Stimulated activated naive CD4-positive, alpha-beta T cell treated with Interleukin-2 at 50 U/mL for 16 hours (primary cell): ENCODE data around the gene CENPI.
"Not testable (repeated sequence)": the region's sequence is repeated elsewhere in the genome, so short reads cannot be mapped to it uniquely, and the experiment has no call there.

ENCODE experiments used
- DNase-seq: peaks from one replicate; lab custom pipeline; 2025; lab: John Stamatoyannopoulos, UW

CENPI gene

DNA sequence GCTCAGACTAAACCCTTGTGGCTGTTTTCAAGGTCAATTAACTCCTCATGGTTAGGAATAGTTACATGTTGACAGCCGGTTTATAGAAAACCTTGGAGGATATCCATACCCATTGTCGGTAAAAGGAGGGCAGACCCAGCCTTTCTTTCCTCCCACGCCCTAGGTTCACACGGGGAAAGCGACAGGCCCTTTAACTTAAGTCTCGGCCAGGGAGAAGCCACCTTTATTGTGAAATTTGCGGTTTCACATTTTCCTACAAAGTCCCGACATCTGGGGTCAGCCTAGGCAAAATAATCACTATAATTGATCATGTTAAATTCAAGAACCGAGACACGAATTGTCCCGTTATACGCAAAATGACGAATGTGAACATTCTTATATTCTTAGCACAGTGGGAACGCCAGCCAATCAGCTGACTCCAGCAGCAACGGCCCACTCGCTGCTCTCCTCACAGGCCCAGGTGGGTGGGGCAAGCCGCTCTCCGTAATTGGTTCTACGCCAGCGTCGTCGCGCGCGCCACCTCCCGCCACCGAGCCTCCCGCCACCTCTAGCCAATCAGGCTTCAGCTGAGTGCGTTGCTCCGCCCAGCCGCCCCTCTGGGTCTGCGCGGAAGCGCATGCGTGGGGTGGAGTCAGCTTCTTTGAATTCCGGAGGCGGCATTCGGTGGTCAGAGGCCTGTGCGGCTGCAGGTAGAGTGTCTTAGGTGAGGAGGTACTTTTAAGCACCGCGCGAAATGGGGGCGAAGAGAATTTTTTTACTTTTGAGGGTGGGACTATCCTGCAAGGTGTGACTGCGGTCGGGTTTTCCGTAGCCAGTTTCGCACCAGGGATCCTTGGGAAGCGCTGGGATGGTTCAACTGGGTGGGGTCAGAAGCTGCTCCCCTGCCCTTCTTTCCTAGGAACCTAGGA, at the start of gene CENPI:
CENPI (plus strand) TSS at position 659 of the 908 bp plus-strand sequence. CDS start 2,867 bp downstream, outside the sequence.
- peak; percentile 91 for DNase-seq

- DNase-seq, result no peak
Observed at GRCh38 chrX:101051153-101051548, 46.9 kb upstream of the CENPI start.

DNA sequence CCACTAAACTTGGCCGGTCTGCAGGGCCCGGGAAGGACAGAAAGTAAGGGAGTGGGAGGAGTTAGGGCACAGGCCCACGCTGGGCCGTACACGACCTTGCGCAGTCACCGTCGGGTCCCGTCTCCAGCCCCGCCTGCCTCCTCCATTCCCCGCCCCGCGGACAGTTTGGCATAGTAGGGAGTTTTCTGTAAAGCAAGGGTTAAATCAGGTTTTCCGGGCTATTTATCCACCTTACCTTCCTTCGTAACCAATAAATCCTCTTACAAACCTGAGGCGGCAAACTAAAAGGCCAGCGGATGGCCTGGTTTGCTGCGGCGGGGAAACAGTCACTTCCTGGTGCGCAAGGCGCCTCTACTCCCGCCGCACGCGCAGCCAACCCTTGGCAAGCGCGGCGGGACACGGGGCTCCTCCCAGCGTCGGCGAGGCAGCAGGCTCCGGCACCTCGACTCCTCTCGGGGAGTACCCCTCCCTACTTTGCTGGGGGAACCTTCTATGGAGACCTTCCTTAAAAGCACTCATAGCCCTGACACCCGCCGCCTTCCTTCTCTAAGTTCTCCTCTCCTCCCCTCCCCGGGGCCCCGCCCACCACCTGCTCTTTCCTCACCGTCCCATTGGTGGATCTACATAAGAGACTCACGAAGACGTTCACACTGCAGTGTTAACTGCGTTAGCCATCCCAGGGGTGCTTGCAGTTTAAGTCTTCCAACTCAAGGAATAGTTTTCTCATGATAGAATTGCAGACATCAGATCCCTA, 46.3 kb upstream of the CENPI start, which contains the start of gene TRMT2B:
TRMT2B (minus strand) TSS at position 563 of the 754 bp plus-strand sequence. CDS start 9,822 bp downstream, outside the sequence.
- DNase-seq, result peak; percentile 73

DNA sequence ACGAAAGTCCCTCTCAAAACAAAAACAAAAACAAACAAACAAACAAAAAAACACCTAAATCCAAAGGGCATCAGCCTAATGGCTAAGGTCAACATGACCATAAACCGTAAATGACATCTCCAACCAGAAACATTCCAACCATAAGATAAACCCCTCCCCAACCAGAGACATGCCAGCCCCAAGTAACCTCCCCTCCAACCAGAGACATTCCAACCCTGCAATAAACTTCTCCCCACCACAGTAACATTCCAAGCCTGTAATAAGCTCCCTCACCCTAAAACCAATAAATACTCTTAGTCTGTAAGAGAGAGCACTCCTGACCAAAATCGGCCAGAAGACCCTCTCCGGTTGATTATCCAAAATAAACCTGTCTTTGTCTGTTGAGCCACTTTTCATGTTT, 41.5 kb upstream of the CENPI start:
- not testable (repeated sequence) for DNase-seq

DNA sequence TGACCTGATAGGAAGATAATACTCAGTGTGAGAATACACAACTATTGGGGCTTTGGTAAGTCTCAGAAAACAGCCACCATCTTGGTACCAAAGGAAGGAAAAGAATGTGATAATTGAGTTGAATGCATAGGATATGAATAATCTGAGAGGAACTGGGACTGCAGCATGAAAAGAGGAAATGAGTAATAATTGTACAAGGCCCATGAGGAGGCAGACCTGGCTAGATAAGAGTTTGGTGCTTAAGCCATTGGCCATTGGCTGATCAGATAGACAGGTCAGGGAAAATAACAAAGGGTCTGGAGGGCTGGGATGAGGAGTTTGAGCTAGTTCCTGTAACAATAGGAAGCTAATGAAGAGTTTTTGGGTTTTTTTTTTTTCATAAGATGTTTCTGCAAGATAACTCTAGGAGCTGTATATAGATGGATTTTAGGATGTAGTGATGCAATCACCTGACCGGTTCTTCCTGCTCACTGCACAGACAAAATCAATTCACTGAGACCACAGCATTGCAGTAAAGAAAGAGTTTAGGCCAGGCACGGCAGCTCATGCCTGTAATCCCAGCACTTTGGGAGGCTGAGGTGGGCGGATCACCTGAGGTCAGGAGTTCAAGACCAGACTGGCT, 40.8 kb upstream of the CENPI start:
- DNase-seq, result no peak

DNA sequence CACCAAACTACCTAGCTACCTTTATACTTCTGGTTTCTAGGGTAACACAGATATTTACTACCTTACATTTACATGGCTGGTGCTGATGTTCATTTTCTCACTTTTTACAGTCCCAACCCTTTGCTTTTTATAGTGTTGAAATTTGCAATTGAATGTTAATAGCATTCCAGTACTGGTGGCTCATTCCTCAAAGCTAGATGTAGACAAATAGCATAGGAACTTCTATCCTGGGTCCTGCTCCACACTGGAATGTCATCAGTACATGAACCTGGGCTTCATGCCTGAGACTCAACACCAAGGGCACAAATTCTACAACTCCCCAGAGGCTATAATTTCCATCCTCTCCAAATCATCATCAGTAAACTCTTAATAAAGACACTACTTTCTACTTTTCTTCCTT, 35.8 kb upstream of the CENPI start:
- DNase-seq, result no peak

- DNase-seq, result no peak
Observed at GRCh38 chrX:101071582-101071981, 26.4 kb upstream of the CENPI start.

GRCh38 chrX:101078716-101079598, 19.0 kb upstream of the CENPI start, which contains the start of gene TMEM35A:
Gene TMEM35A, plus strand, starts transcription at chrX:101078879. Its CDS starts 124 bp downstream, at chrX:101079003.
- no peak for DNase-seq

DNA sequence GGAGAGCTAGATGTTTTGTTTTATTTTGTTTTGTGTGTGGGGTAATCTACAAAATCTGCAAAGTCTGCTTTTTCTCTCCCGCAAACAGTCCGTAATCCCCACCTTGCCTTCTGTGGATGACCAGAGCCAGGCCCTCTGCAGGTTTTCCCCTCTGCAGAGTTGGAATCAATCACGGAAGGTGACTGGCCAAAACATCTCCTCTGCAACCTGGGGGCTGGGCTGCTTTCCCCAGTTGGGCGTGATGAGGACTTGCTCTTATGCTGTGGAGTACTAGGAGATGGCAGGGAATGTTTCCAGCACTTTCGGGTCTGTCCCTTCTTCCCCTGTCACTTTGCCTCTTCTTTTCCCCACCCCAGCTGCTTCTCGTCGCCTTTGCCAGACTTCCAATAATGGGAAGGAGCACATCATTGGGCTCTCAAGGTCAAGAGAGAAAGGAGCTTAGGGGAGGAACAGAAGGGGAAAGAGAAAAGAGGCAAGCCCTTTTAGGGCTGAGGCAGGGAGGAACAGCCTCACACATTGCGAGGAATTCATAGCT, 18.2 kb upstream of the CENPI start:
- no peak for DNase-seq

DNA sequence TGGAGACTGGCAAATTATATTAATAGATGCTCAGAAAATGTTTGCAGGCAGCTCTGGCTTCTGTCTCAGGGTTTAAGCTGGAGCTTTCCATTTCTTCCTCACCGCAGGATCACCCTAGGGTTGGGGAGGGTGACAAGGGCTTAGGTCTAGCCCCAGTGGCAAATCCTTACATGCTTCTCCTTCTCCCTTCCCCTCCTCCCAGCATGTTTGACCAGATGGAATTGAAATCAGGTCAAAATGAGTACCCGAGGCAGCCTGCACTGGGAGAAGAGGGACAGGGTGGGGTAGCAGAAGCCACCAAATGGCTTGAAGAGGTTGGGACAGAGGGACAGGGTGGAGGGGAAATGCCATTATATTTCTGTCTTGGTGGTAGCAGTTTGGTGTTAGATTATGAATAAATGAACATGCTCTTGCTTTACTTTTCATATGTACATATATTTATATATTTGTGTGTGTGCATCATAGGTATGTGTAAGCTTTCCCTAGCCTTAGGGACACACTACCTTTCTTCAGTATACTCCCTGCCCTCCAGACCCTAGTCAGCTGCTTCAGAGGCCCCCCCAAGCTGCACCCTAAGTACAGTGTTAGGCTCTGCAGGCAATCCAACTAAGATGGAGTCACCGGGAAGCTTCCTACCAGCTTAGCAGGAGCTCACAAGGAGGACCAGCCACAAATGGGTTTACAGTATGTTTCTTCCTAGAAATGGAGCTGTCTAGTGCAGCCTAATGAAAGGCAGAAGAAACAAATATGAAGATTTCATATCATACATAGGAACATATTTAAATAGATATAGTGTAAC, 17.5 kb upstream of the CENPI start:
- DNase-seq, result no peak

GRCh38 chrX:101081231-101081630, 16.8 kb upstream of the CENPI start:
- no peak for DNase-seq

DNA sequence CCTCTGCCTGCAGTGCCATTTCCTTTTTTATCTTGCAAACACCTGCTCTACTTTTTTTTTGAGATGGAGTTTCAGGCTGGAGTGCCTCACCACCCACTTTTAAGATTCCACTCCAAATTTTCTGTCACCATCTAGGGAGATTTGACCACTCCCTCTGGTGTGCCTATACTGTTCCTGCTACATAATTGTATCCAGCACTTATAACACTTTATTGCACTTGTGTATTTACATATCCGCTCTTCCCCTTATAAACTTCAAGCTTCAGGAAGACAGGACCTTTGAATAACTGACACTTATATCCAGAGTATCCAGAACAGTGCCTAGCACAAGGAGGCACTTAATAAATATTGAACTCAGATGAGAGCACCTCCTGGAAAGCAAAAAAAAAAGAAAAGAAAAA, 6.2 kb upstream of the CENPI start:
- no peak for DNase-seq

GRCh38 chrX:101108284-101108683, 10.3 kb downstream of the CENPI start:
- no peak for DNase-seq

GRCh38 chrX:101117701-101118100, 19.7 kb downstream of the CENPI start:
- no peak for DNase-seq

DNA sequence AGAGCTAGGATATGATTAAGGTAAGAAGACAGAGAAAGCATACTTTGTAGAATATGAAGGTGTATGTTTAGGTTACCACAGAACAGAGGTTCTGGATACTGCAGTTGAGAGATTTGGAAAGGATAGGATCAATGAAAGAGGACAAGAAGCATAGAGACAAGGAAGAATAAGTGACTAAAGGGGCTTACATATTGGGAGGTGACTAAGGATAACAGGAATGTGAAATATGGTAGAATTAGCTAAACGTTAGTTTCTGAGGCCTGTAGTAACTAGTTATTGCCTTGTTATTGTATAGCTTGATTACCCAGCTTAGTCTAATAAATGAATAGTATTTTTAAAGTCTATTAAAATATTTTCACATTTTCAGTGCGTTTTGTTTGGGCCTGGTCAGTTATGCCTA, 38.2 kb downstream of the CENPI start:
- no peak for DNase-seq
